Spinal cord (tissue), 10 donors: Measurements from ENCODE around the gene GSTT4. TPM values are rescaled to one million over a fixed set of nuclear protein-coding genes. Genes with fewer than 3 reads are reported as not detected.

Source experiments
- DNase-seq, 6 donors: peaks; one replicate each; pipeline versions ENCODE4 v3.0.0 to v3.0.0-alpha.2; 2013 to 2015; ENCODE audit warnings: low spot score in 6 of 6, low read depth in 4 of 6
- H3K27ac ChIP-seq: one replicate; pipeline ENCODE4 v1.5.1; 2013; ENCODE audit warnings: low read depth, low read length, control low read depth
- H3K27me3 ChIP-seq: one replicate; pipeline ENCODE4 v1.6.1; 2013; ENCODE audit warnings: low read length; ENCODE audit not compliant: control insufficient read depth, insufficient read depth
- H3K36me3 ChIP-seq: one replicate; pipeline ENCODE4 v1.6.1; 2013; ENCODE audit warnings: low read length; ENCODE audit not compliant: control insufficient read depth, insufficient read depth
- H3K4me1 ChIP-seq: one replicate; pipeline ENCODE4 v1.6.1; 2013; ENCODE audit warnings: low read length; ENCODE audit not compliant: control insufficient read depth, insufficient read depth
- H3K4me3 ChIP-seq: one replicate; pipeline ENCODE4 v1.5.1; 2013; ENCODE audit warnings: low read depth, low read length, control low read depth
- H3K9me3 ChIP-seq: one replicate; pipeline ENCODE4 v1.6.1; 2013; ENCODE audit warnings: low read length; ENCODE audit not compliant: control insufficient read depth, insufficient read depth
- WGBS: methylation state at CpG from one replicate; pipeline ENCODE4 v1.1.5; 2013; ENCODE audit warnings: missing lambda C conversion rate; ENCODE audit not compliant: insufficient coverage; 5-methylcytosine and 5-hydroxymethylcytosine counted together
- polyA plus RNA-seq, 2 donors: library from polyadenylated mRNA; unstranded; fragments of 120-200 nt; gene quantifications; one replicate each; pipeline ENCODE4 v1.2.1, GENCODE V29; 2013; ENCODE audit not compliant: insufficient read length in 2 of 2
- total RNA-seq, 2 donors: library from RNA; depleted of rRNA in 1 of 2; stranded (reverse); fragments of 120-200 nt in 1 of 2; fragments of >200 nt in 1 of 2; gene quantifications; one replicate each; pipeline versions ENCODE4 v1.2.3 to v1.2.4, GENCODE V29; 2013 to 2014
- donor health status: healthy.

Gene GSTT4
- total and polyA plus RNA-seq, 4 donors, result not detected

DNA sequence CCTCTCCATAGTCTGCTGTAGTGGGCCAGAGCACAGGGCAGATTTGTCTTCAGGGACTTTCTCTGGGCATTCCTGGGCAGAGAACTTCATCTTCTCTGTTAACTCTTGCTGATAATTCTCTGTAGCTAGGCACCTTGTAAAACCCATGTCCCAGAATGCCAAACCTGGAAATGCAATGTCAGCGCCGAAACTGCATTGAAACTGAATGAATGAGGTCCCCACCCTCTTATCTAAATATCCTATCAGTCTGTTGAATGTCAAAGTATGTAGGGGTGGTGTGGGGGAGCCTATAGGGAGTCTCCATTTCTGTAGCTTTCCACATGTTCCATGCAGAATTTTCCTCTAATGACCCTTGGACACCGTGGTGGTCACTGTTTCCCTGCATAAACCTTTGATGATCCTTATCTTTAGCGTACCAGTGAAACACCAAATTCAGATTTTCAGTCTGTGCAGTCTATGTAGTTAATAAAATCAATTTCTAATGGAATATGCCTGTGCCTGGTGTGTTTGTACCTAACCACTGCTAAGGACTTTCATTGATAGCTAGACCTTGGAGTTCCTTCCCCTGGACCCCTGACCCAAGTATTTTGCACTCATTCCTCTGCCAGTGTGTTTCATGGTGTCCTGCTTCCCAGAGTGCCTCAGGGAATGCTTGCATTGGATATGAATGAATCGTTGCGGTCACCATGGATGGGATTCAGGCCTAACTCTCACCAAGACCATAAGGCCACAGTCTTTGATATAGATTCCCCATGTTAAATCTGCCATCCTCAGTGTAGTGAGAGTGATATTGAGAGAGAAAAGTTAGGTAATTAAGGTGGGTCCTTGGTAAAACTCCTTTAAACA, 3.4 kb upstream of the GSTT4 start:
- no peaks in the 10 kb centered on the region for H3K27me3 ChIP-seq
- 100% methylated on average over 1 of the region's 6 CpGs for WGBS

DNA sequence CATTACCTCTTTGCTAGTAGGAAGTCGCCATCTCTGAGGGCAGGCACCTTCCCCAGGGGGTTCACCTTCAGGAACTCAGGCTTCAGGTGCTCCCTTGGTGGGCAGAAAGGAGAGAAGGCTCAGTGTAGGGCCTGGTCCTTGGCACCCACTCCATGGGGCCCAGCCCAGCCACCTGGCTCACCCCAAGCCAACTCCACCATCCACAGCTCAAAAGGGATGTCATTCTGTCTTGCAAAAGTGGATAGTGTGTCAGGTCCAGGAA, 2.7 kb upstream of the GSTT4 start:
- no peak overlapping the region for H3K27ac ChIP-seq
- H3K36me3 ChIP-seq, result no peaks in the 10 kb centered on the region
- peaks cover 17% of the 10 kb centered on the region for H3K4me1 ChIP-seq
- no peaks in the 10 kb centered on the region for H3K9me3 ChIP-seq
- no peak overlapping the region for H3K4me3 ChIP-seq
- no peaks in the 10 kb centered on the region for H3K27me3 ChIP-seq
- no peak for DNase-seq
- WGBS, result 57% methylated on average over 1 of the region's 1 CpG

More for the DNA sequence above, 3.4 kb upstream of the GSTT4 start:
- no peak overlapping the region for H3K27ac ChIP-seq
- peaks cover 21% of the 10 kb centered on the region for H3K4me1 ChIP-seq
- no peaks in the 10 kb centered on the region for H3K9me3 ChIP-seq
- DNase-seq, result no peak
- no peaks in the 10 kb centered on the region for H3K36me3 ChIP-seq
- H3K4me3 ChIP-seq, result no peak overlapping the region

DNA sequence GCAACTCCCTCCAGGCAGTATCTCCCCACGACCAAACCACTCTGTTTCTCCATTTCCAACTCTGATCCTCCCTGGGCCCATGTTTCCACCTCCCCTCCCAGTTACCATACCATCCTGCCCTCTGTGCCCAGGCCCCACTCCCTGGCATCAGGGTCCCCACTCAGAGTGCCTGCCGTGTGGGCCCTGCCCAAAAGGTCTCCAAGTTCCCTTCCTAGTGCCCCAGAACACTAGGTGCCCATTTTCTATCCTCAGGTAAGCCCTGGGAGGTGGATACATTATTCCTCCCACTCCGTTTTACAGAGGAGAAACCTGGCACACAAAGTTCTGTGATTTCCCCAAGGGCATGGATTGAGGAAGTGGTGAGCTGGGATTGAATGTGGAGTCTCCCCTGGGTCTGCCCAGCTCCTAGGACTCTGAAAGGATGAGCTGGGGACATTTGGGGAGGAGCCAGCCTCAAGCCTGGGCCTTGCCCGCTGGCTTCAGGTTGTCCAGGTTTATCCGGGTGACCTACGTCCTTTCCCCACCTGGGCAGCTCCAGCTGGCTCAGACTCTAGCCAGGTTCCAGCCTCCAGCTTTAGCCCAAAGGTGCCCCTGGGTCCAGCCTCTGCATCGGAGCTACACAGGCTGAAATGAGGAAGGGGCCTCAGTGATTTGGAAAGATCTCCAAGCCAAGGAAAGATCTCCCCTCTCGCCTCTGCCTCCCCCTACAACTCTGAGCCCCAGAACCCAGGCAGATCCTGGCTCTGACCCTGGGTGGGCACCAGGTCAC, 2.2 kb upstream of the GSTT4 start:
- Histone ChIP-seq H3K4me3 (no peak overlapping the region), H3K27ac (no peak overlapping the region), H3K4me1 (peaks cover 12% of the 10 kb centered on the region), H3K36me3 (no peaks in the 10 kb centered on the region), H3K9me3 (no peaks in the 10 kb centered on the region), H3K27me3 (no peaks in the 10 kb centered on the region)
- DNase-seq, result no peak
- 79% methylated on average over 7 of the region's 8 CpGs for WGBS

DNA sequence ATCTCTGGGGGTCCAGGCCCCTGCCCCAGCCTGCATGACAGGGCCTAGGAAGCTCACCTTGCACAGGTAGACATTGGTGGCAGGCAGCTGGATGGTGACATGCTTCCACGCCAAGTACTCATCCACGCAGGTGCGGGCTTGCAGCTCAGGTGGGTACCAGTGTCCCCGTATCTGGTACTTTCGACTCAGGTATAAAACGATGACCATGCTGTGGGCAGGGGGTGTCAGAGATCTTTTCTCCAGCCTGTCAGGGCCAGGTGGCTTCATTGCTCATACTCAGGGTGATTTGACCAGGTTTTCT, 1.6 kb upstream of the GSTT4 start:
- Histone ChIP-seq H3K27ac (no peak overlapping the region), H3K4me1 (peaks cover 10% of the 10 kb centered on the region), H3K4me3 (no peak overlapping the region), H3K36me3 (no peaks in the 10 kb centered on the region), H3K27me3 (no peaks in the 10 kb centered on the region), H3K9me3 (no peaks in the 10 kb centered on the region)
- 84% methylated on average over 6 of the region's 6 CpGs for WGBS
- DNase-seq, result no peak

DNA sequence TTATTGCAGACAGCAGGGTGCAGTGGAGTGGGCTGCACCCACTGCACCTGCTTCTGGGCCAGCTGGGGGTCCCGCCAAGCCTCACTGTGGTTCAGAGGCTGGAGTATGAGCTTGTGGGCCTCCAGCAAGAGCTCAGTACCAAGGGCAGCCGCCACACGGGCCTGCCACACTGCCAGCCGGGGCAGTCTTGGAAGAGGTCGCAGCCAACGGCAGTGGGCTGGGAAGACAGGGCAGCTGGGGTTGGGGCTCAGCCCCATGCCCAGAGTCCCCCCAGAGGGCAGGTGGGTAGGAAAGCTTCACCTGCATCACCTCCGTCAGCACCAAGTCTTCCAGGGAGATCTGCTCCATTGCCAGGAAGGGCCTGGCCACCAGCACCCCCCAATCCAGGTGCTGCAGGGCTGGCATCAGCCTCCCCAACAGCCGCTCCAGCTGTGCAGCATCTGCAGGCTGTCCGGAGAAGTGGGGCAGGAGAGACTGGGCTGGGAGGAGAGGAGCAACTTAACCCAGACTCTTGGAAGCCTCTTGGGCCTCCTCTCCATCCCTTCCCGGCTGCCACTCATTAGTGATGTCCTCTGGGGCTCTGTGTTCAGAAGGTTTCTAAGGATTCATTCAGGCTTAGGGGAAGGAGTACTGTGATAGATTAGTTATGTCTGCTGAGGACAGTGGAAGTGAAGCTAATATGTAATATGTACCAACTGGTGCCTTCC, 1.1 kb upstream of the GSTT4 start:
- H3K27ac ChIP-seq, result no peak overlapping the region
- H3K4me3 ChIP-seq, result no peak overlapping the region
- no peak for DNase-seq
- WGBS, result 63% methylated on average over 10 of the region's 10 CpGs
- H3K27me3 ChIP-seq, result no peaks in the 10 kb centered on the region
- peaks cover 6% of the 10 kb centered on the region for H3K4me1 ChIP-seq
- no peaks in the 10 kb centered on the region for H3K9me3 ChIP-seq
- no peaks in the 10 kb centered on the region for H3K36me3 ChIP-seq

DNA sequence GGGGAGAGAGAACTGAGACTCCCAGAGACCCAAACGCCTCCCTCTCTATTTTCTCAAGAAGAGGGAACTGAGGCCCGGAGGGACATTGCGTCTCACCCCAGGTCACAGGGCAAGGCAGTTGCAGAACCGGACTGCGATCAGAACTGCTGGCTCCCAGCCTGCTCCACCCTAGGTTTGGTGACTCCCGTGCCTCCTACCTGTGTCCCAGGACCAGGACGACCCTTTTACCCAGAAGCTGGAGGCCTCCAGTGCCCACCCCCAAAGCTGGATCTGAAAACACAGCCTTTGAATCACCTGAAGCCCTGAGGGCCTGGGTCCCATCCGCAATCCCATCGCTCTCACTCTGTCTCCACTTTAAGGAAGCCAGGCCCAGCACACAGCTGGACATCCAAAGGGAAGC, 1.4 kb downstream of the GSTT4 start:
- Histone ChIP-seq H3K9me3 (no peaks in the 10 kb centered on the region), H3K27ac (no peak overlapping the region), H3K36me3 (no peaks in the 10 kb centered on the region), H3K27me3 (no peaks in the 10 kb centered on the region), H3K4me3 (no peak overlapping the region), H3K4me1 (peaks cover 6% of the 10 kb centered on the region)
- no peak for DNase-seq
- 87% methylated on average over 8 of the region's 9 CpGs for WGBS

DNA sequence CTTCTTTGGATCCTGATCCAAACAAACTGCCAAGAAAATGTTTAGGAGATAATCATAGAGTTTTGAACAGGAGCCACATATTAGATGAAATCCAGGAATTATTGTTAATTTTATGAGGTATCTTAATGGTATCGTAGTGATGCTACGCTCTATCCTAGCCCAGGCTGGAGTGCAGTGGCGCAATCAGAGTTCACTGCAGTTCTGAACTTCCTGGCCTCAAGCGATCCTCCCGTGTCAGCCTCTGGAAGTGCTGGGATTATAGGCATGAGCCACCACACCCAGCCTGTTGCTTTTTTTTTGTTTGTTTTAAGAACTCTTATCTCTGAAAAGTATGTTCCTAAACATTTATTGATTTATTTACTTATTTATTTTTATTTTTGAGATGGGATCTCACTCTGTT, 2.4 kb downstream of the GSTT4 start:
- 95% methylated on average over 4 of the region's 5 CpGs for WGBS
- H3K27me3 ChIP-seq, result no peaks in the 10 kb centered on the region
- peak in 1 of 6 donors; percentile 0 for DNase-seq
- H3K4me1 ChIP-seq, result peaks cover 6% of the 10 kb centered on the region
- H3K4me3 ChIP-seq, result no peak overlapping the region
- H3K9me3 ChIP-seq, result no peaks in the 10 kb centered on the region
- H3K27ac ChIP-seq, result no peak overlapping the region
- H3K36me3 ChIP-seq, result no peaks in the 10 kb centered on the region

DNA sequence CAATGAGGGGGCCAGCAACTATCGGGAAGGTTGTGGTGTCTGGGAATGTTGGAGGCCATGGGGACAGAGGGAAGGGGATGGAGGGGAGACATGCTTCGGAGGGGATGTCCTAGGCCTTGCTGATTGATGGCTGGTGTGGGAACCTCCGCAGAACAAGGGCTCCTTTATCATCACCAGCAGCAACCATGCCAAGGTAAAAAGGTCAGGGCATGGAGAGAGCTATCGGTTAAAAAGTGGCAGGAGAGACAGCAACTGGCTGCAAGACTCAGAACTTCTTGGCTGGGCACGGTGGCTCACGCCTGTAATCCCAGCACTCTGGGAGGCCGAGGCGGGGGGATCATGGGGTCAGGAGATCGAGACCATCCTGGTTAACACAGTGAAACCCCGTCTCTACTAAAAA, 3.0 kb downstream of the GSTT4 start:
- Histone ChIP-seq H3K4me3 (no peak overlapping the region), H3K27me3 (no peaks in the 10 kb centered on the region), H3K4me1 (peaks cover 6% of the 10 kb centered on the region), H3K36me3 (no peaks in the 10 kb centered on the region), H3K9me3 (no peaks in the 10 kb centered on the region), H3K27ac (no peak overlapping the region)
- DNase-seq, result peak in 1 of 6 donors; percentile 0
- 68% methylated on average over 6 of the region's 10 CpGs for WGBS

DNA sequence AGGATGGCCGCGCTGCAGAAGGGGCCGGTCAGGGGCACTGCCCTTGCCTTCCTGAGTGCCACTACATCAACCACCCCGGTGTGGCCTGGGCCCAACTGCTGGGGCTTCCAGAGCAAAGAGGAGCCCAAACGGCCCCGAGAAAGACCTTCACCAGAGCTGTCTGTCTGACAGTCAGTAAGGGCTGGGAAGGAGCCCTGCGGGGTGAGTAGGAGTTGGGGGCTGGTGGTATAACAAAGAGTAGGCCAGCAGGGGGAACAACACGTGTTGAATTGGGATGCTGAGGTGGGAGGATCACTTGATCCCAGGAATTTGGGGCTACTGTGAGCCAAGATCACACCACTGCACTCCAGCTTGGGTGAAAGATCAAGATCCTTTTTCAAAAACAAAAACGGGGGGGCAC, 3.9 kb downstream of the GSTT4 start:
- H3K36me3 ChIP-seq, result no peaks in the 10 kb centered on the region
- H3K9me3 ChIP-seq, result no peaks in the 10 kb centered on the region
- WGBS, result 78% methylated on average over 9 of the region's 9 CpGs
- no peak overlapping the region for H3K27ac ChIP-seq
- peaks cover 6% of the 10 kb centered on the region for H3K4me1 ChIP-seq
- no peak overlapping the region for H3K4me3 ChIP-seq
- H3K27me3 ChIP-seq, result no peaks in the 10 kb centered on the region
- no peak for DNase-seq
